Duodenal mucosa (tissue), 2 donors: Measurements from ENCODE around the gene PPP3CB.
"Not testable (repeated sequence)": the region's sequence is repeated elsewhere in the genome, so short reads cannot be mapped to it uniquely, and the experiment has no call there.

Source experiments
- H3K27ac ChIP-seq: one replicate; pipeline ENCODE4 v1.7.0; 2013; ENCODE audit warnings: low read depth, low read length
- H3K27me3 ChIP-seq, 2 donors: one replicate each; pipeline ENCODE4 v1.7.0; 2013; ENCODE audit warnings: low read length in 2 of 2, control low read depth in 1 of 2; ENCODE audit not compliant: insufficient read depth in 2 of 2, control insufficient read depth in 1 of 2
- H3K36me3 ChIP-seq, 2 donors: one replicate each; pipeline ENCODE4 v1.7.0; 2013; ENCODE audit warnings: low read length in 2 of 2, control low read depth in 1 of 2; ENCODE audit not compliant: insufficient read depth in 2 of 2, control insufficient read depth in 1 of 2
- H3K4me1 ChIP-seq, 2 donors: one replicate each; pipeline ENCODE4 v1.7.0; 2013; ENCODE audit warnings: low read length in 2 of 2, control low read depth in 1 of 2; ENCODE audit not compliant: insufficient read depth in 2 of 2, control insufficient read depth in 1 of 2
- H3K4me3 ChIP-seq, 2 donors: one replicate each; pipeline ENCODE4 v1.7.0; 2013; ENCODE audit warnings: low read length in 2 of 2, low read depth in 1 of 2
- H3K9ac ChIP-seq, 2 donors: one replicate each; pipeline ENCODE4 v1.7.0; 2013; ENCODE audit warnings: low read length in 2 of 2, low read depth in 1 of 2
- H3K9me3 ChIP-seq, 2 donors: one replicate each; pipeline ENCODE4 v1.7.0; 2013; ENCODE audit warnings: low read length in 2 of 2, control low read depth in 1 of 2; ENCODE audit not compliant: control insufficient read depth in 1 of 2

Gene PPP3CB

GRCh38 chr10:73408978-73409521, 86.8 kb downstream of the PPP3CB start:
- H3K36me3 ChIP-seq: no peaks in the 10 kb centered on the region
- no peaks in the 10 kb centered on the region for H3K9me3 ChIP-seq
- no peaks in the 10 kb centered on the region for H3K27me3 ChIP-seq
- peaks cover 4 to 6% of the 10 kb centered on the region in 2 donors for H3K4me1 ChIP-seq
- H3K4me3 ChIP-seq: no peak overlapping the region
- H3K9ac ChIP-seq: no peak overlapping the region
- no peak overlapping the region for H3K27ac ChIP-seq

GRCh38 chr10:73408061-73408460, 87.8 kb downstream of the PPP3CB start:
- Histone ChIP-seq H3K9me3 (no peaks in the 10 kb centered on the region), H3K36me3 (no peaks in the 10 kb centered on the region), H3K4me3 (no peak overlapping the region), H3K27me3 (no peaks in the 10 kb centered on the region), H3K4me1 (peaks cover 4% of the 10 kb centered on the region in 2 donors), H3K9ac (no peak overlapping the region), H3K27ac (no peak overlapping the region)

GRCh38 chr10:73407495-73407894, 88.3 kb downstream of the PPP3CB start:
- Histone ChIP-seq H3K27ac (no peak overlapping the region), H3K9ac (no peak overlapping the region), H3K9me3 (no peaks in the 10 kb centered on the region), H3K4me3 (no peak overlapping the region), H3K36me3 (no peaks in the 10 kb centered on the region), H3K4me1 (no peaks in the 10 kb centered on the region), H3K27me3 (no peaks in the 10 kb centered on the region)

GRCh38 chr10:73406846-73407245, 89.0 kb downstream of the PPP3CB start:
- no peaks in the 10 kb centered on the region for H3K4me1 ChIP-seq
- no peaks in the 10 kb centered on the region for H3K9me3 ChIP-seq
- no peak overlapping the region for H3K27ac ChIP-seq
- no peaks in the 10 kb centered on the region for H3K36me3 ChIP-seq
- H3K27me3 ChIP-seq: no peaks in the 10 kb centered on the region
- no peak overlapping the region for H3K9ac ChIP-seq
- no peak overlapping the region for H3K4me3 ChIP-seq

- H3K9me3 ChIP-seq: no peaks in the 10 kb centered on the region
- no peaks in the 10 kb centered on the region for H3K4me1 ChIP-seq
Observed at GRCh38 chr10:73405556-73405955, 90.3 kb downstream of the PPP3CB start.

GRCh38 chr10:73404690-73405089, 91.1 kb downstream of the PPP3CB start:
- Histone ChIP-seq H3K27me3 (no peaks in the 10 kb centered on the region), H3K27ac (no peak overlapping the region), H3K4me1 (no peaks in the 10 kb centered on the region), H3K9ac (no peak overlapping the region), H3K9me3 (no peaks in the 10 kb centered on the region), H3K4me3 (no peak overlapping the region), H3K36me3 (no peaks in the 10 kb centered on the region)

More at GRCh38 chr10:73405556-73405955, 90.3 kb downstream of the PPP3CB start:
- no peak overlapping the region for H3K9ac ChIP-seq
- H3K36me3 ChIP-seq: no peaks in the 10 kb centered on the region
- no peak overlapping the region for H3K27ac ChIP-seq
- no peaks in the 10 kb centered on the region for H3K27me3 ChIP-seq
- no peak overlapping the region for H3K4me3 ChIP-seq

GRCh38 chr10:73401636-73402035, 94.2 kb downstream of the PPP3CB start:
- H3K36me3 ChIP-seq: peaks cover 3 to 19% of the 10 kb centered on the region in 2 donors

GRCh38 chr10:73399063-73399462, 96.8 kb downstream of the PPP3CB start:
- H3K27ac ChIP-seq: no peak overlapping the region
- peaks cover 10 to 37% of the 10 kb centered on the region in 2 donors for H3K36me3 ChIP-seq
- H3K4me3 ChIP-seq: no peak overlapping the region
- no peaks in the 10 kb centered on the region for H3K4me1 ChIP-seq
- H3K9me3 ChIP-seq: no peaks in the 10 kb centered on the region
- no peak overlapping the region for H3K9ac ChIP-seq
- H3K27me3 ChIP-seq: no peaks in the 10 kb centered on the region

More at GRCh38 chr10:73401636-73402035, 94.2 kb downstream of the PPP3CB start:
- Histone ChIP-seq H3K27me3 (no peaks in the 10 kb centered on the region), H3K9ac (no peak overlapping the region), H3K9me3 (no peaks in the 10 kb centered on the region), H3K4me1 (no peaks in the 10 kb centered on the region), H3K27ac (no peak overlapping the region), H3K4me3 (no peak overlapping the region)

- H3K27ac ChIP-seq: no peak overlapping the region
- no peaks in the 10 kb centered on the region for H3K4me1 ChIP-seq
- no peak overlapping the region for H3K9ac ChIP-seq
- no peaks in the 10 kb centered on the region for H3K27me3 ChIP-seq
- no peaks in the 10 kb centered on the region for H3K9me3 ChIP-seq
- no peak overlapping the region for H3K4me3 ChIP-seq
- H3K36me3 ChIP-seq: peaks cover 10 to 37% of the 10 kb centered on the region in 2 donors
Observed at GRCh38 chr10:73398024-73398423, 97.8 kb downstream of the PPP3CB start.

- H3K4me1 ChIP-seq, H3K9me3 ChIP-seq, H3K27me3 ChIP-seq, H3K4me3 ChIP-seq, H3K9ac ChIP-seq, H3K27ac ChIP-seq: not testable (repeated sequence)
- peaks cover 18 to 44% of the 10 kb centered on the region in 2 donors for H3K36me3 ChIP-seq
Observed at GRCh38 chr10:73394325-73394724, 101.5 kb downstream of the PPP3CB start.

- Histone ChIP-seq H3K27ac (no peak overlapping the region), H3K36me3 (peaks cover 27 to 57% of the 10 kb centered on the region in 2 donors), H3K27me3 (no peaks in the 10 kb centered on the region), H3K9ac (no peak overlapping the region), H3K4me1 (no peaks in the 10 kb centered on the region), H3K9me3 (no peaks in the 10 kb centered on the region), H3K4me3 (no peak overlapping the region)
Observed at GRCh38 chr10:73388228-73388627, 107.6 kb downstream of the PPP3CB start.
